NCI-H2081 treated with DMSO at 0.1 percent for 48 hours (cell line): ENCODE measurements around the gene COMMD1.
"Not testable (repeated sequence)": the region's sequence is repeated elsewhere in the genome, so short reads cannot be mapped to it uniquely, and the experiment has no call there.

Experiments used
- DNase-seq: peaks from one replicate; lab custom pipeline; 2025; lab: John Stamatoyannopoulos, UW

Gene COMMD1

DNA sequence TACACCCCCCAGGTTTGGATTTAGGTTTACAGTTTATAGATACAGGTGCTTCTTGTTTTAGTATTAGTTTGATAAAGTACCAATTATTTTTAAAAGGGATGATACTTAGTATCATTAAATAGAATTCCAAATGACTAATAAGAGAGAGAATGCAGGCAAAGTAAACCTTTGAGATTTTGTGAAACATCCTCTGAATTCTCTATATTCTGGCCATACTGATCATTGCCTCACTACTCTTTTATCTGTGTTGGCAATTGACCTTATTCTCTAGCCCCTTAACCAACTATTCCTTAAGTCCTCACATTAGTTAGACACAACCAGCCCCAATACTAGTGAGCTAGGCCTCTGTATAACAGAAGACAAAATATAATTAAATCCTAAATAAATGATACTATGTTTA is 125.4 kb downstream of the COMMD1 start:
- DNase-seq = no peak

DNA sequence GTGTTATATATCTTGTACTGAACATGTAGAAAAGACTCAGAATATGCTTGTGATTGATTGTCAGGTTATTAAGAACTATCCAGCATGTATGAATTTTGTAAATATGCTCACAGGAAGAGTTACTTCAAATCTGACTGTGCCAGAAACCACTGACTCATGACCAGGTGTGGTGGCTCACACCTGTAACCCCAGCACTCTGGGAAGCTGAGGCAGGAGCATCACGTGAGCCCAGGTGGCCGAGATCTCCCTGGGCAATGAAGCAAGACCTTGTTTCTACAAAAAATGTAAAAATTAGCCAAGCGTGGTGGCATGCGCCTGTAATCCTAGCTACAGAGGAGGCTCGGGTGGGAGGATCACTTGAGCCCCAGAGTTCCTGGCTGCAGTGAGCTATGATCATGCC is 126.6 kb downstream of the COMMD1 start:
- DNase-seq = no peak

DNA sequence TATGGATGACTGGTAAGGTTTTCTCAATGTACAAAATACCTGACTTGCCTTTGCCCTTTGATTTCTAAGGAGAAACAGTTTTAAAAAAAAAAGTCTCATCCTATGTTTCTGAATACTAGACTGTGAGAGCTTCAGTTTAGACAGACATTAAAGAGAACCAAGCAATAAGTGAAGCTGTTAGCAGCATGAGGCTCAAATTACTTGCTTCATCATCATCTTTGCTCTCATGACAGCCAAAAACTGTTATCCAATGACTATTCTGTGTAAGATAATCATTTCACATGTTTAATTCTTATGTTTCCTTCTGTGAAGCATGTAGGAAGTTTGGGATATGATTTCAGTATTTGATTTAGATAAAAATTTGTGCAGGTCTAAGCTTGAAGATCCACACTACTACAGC is 129.2 kb downstream of the COMMD1 start:
- DNase-seq = no peak

DNA sequence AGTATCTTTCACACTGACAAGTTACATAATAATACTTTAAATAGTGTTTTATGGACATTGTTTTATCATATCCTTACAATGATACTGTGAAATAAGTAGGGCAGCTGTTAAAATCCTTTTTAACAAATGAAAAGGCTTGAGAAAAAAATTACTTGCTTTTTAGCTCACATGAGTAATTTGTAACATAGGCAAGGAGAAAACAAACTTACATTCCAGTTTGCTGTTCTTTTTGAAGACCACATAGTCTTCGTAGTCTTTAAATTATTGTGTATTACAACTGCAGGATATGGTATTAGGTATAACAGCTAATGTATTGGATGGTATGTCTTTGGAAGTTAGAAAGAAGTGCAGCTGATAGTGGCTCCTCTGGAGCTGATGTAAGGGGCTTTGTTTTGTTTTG is 130.8 kb downstream of the COMMD1 start:
- DNase-seq = no peak

DNA sequence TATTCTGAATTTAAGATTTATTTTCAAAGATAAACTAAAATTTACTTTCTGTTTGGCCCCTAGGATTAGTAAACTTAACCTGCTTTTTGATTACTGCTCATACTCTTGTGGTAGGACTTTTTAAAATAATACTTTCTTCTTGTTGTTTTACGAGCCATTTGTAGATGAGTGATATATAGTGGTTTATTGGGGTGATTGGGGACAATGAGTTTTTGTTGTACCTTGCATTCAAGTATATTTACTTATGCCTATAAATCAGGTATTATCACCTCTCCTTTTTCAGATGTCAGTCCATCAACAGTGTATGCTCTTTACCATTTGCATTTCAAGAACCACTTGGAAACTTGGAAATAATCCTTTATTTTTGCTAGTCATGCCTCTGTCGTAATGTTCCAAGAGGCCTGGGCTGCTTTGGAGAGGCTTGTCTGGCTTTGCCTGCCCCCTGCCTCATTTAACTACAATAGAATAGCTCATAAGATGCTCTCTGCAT is 131.3 kb downstream of the COMMD1 start:
- no peak for DNase-seq

DNA sequence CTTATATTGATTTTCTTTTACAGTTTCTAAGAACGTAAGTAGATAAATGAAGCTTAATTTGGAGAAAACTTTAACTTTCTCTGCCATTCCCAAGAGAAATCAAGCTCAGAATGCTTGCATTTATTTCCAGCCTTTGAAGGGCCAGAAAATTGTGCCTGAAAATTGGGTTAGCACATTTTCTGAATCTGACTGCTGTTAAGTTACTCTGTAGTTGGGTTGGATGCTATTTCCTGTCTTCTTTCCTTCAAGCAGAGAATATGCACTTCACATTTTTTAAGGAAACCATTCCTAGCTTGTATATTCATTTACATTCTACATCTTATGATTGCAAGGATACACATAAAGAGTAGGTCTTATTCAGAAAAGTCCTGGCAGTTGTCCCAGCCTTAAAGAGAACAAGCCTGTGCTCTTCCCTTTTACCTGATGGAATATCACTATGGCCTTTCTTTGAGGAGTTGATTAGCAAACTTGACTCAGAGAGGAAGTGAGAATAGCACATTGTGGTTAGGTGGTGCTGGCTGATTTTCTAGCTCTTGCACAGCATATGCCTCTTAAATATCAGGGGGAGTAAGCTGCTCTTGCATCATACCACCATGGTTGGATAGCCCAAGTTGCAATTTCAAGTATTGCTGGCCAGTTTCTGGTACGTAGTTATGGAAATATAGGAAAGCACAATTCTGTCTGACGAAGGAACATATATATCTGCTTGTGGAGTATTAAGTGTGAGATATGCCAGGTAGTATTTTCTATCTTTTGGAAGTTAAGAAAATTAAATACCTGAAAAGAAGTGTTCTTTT is 133.7 kb downstream of the COMMD1 start:
- DNase-seq = no peak

DNA sequence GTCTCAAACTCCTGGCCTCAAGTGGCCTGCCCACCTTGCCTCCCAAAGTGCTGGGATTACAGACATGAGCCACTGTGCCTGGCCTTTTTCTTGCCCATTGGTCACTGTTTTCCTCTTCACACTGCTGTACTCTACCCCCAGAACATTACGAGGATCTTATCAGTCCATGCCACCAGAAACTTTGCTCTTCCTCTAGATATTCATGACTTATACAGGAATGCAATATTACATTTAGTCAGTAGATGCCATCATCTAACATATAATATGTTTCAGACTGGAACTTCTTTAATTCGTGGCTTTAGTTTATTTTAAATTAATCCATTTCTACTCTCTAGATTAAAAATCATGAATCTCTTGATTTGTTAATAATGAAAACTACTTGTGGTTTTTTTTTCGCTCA is 135.5 kb downstream of the COMMD1 start:
- DNase-seq = no peak

DNA sequence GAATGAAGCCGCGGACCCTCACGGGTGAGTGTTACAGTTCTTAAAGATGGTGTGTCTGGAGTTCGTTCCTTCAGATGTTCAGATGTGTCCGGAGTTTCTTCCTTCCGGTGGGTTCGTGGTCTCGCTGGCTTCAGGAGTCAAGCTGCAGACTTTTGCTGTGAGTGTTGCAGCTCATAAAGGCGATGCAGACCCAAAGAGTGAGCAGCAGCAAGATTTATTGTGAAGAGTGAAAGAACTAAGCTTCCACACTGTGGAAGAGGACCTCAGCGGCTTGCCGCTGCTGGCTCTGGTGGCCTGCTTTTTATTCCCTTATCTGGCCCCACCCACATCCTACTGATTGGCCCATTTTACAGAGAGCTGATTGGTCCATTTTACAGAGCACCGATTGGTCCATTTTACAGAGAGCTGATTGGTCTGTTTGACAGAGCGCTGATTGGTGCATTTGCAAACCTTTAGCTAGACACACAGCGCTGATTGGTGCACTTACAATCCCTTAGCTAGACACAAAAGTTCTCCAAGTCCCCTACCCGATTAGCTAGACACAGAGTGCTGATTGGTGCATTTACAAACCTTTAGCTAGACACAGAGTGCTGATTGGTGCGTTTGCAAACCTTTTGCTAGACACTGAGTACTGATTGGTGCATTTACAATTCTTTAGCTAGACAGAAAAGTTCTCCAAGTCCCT is 136.4 kb downstream of the COMMD1 start:
- not testable (repeated sequence) for DNase-seq

DNA sequence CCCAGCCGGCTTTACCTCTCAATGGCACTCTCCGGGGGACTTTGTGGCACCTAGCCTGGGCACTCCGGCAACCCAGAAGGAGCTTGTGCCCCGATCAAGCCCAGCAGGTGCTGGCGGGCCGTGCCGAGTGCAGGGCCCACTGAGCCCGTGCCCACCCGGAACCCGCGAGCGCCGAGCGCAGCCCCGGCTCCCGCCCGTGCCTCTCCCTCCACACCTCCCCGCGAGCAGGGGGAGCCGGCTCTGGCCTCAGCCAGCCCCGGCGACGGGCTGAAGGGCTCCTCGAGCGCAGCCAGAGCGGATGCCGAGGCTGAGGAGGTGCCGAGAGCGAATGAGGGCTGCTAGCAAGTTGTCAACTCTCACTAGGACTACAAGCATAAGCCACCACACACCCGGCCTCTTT is 136.9 kb downstream of the COMMD1 start:
- no peak for DNase-seq

DNA sequence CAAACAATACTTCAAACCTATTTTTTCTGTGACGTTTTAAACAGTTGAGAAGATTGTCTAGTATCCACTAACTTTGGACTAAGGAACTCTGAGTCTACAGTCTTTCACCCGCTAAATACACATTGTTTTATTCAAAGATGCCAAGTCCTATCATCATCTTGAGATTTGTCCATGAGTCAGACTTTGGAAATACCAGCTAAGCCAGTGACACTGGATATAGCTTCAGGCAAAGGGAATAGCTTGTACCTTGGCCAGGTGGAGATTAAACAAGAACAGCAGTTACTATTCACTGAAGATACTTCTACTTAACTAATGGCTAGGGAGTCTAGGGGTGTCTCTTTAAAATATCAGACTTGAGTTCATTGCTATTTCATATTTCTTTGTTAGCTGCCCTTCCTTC is 137.5 kb downstream of the COMMD1 start:
- no peak for DNase-seq

DNA sequence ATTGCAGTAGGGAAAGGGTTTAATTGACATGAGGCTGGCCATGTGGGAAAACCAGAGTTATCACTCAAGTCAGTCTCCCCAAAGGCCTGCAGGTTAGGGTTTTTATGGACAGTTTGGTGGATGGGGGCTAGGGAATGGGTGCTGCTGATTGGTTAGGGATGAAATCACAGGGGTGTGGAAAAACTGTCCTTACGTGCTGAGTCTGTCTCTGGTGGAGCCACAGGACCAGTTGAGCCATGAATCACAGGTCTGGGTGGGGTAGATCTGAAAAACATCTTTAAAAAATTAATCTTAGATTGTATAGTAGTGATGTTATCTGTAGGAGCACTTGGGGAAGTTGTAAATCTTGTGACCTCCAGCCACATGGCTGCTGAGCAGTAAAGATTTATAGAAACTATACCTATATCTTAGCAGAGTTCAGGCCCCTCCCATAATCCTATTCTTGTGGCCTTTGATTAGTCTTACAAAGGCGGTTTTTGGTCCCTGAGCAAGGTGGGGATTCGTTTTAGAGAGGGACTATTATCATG is 139.6 kb downstream of the COMMD1 start:
- DNase-seq = no peak

DNA sequence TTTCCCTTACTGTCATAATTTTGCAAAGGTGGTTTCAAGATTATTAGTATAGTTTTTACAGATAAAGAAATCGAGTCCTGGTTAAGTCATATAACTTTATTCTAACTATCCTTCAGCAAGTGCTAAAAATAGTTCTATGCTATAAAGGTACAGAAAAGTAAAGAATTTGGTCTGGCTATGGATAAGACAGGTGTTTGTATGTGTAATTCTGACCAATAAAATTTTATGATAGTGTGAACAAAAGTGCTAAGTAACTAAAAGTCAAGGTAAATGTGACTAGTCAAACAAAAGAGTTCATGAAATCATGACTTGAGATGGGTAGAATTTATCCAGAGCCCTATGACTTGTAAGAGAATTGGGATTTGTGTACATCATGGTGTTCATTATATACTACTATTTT is 140.7 kb downstream of the COMMD1 start:
- no peak for DNase-seq

DNA sequence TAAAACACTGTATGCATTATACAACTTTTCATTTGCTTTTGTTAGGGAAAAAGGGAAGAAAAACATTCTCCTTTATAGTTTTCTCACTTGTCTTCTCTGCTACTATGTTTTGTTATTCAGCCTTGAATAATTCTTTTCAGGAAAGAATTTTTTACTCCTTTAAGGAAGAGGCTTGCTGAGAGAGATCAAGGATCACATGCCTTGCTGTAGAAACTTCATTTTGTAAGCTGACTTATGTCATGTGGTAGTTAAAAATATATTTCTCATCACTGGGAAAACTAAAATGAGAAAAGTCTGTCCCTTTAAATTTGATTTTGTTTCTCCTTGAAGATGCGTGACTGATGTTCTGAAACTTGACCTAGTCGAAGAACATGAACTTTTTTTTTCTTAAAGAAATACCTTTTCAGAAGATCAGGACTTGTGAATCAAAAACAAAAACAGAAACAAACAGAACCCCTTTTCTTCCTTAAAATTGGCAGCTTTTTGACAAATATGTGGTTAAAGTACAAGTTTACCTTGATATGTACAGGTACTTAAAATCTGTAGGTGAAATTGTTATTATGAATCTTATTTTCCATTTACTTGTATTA is 145.1 kb downstream of the COMMD1 start:
- DNase-seq = no peak

DNA sequence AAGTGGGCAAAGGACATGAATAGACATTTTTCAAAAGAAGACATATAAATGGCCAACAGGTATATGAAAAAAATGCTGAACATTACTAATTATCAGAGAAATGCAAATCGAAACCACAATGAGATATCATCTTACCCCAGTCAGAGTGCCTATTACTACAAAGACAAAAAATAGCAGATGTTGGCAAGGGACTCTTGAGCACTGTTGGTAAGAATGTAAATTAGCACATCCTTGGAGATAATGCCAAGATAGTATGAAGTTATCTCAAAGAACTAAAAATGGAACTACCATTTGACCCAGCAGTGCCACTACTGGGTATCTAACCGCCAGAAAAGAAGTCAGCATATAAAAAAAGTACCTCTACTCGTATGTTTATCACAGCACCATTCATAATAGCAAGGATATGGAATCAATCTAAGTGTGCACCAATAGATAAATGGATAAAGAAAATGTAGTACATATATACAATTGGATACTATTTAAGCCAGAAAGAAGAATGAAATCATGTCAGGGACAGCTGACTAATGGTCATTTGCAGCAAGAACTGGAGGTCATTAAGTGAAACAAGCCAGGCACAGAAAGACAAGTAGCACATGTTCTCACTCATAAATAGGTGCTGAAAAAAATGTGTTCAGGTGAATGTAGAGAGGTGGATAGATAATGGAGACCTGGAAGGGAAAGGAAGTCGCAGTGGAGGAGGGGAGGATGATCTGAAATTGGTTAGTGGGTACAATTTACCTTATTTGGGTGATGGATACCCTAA is 148.7 kb downstream of the COMMD1 start:
- no peak for DNase-seq

DNA sequence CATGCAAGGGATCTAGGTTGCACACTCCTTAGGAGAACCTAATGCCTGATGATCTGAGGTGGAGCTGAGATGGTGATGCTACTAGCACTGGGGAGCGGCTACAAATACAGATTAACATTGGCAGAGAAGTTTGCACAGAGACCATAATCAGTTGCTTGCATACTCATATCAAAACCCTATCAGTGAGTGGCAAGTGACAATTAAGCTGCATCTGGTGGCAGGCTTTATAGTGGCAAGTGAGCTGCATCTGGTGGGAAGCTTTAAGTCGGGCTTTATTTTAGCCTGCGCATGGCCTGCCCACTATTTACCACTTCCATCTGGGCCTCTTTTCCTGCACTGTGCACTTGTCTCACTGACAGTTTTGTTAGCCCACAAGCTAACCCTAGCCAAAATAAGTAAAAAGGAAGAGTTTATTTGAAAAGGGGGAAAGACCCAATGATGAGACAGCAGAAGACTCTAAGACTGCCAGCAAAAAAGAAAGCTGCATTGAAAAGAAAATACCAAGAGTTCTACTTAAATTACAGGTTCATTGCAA is 149.5 kb downstream of the COMMD1 start:
- no peak for DNase-seq

DNA sequence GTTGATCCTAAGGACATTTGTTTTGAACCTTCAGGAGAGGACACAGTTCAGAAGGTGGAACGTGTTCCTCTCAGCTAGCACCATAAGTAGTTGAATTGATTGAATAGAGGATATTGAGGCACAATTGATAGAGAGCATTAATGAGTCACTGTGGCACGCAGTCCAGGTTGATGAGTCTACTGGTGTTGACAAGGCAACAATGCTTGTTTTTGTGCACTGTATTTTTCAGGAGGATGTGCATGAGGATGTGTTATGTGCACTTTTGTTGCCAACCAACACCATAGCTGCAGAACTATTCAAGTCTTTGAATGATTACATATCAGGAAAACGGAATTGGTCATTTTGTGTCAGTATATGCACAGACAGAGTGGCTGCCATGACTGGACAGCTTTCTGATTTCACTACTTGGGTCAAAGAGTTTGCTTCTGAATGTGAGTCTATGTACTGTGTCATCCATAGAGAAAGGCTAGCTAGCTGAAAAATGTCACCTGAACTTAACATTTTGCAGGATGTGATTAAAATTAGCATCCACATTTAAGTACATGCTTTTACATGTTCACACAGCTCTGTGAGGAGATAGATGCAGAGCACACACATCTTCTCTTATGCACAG is 150.4 kb downstream of the COMMD1 start:
- no peak for DNase-seq

DNA sequence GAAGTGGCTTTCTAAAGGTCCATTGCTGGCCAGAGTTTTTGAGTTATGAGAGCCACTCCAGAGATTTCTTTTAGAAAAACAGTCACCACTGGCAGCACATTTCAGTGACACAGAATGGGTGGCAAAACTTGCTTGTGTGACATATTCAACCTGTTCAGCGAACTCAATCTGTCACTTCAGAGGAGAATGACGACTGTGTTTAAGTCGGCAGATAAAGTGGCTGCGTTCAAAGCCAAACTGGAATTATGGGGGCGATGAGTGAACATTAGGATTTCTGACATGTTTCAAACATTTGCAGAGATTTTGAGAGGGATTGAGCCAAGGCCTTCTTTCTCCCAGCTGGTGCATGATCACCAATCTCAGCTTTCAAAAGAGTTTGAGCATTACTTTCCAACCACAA is 150.9 kb downstream of the COMMD1 start:
- DNase-seq = no peak

DNA sequence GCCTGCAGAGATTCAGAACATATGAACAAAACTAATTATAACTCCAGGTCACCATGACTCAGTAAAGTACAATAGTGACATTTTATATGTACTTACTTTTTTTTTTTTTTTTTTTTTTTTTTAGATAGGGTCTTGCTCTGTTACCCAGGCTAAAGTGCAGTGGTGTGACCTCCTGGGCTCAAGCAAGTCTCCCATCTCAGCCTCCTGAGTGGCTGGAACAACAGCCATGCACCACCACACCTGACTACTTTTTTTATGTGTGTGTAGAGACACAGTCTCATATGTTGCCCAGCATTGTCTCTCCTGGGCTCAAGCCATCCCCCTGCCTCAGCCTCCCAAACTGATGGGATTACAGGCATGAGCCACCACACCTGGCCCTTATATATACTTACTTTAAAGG is 159.8 kb downstream of the COMMD1 start:
- no peak for DNase-seq

DNA sequence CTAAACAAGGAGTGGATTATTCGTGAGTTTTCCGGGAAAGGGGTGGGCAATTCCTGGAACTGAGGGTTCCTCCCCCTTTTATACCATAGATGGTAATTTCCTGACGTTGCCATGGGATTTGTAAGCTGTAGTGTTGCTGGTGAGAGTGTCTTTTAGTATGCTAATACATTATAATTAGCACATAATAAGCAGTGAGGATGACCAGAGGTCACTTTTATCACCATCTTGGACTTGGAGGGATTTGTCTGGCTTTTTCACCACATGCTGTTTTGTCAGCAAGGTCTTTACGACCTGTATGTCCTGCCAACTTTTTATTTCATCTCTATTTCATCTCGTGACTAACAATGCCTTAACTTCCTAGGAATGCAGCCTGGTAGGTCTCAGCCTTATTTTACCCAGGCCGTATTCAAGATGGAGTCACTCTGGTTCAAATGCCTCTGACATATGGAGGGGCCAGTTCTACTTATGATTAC is 165.7 kb downstream of the COMMD1 start:
- no peak for DNase-seq

DNA sequence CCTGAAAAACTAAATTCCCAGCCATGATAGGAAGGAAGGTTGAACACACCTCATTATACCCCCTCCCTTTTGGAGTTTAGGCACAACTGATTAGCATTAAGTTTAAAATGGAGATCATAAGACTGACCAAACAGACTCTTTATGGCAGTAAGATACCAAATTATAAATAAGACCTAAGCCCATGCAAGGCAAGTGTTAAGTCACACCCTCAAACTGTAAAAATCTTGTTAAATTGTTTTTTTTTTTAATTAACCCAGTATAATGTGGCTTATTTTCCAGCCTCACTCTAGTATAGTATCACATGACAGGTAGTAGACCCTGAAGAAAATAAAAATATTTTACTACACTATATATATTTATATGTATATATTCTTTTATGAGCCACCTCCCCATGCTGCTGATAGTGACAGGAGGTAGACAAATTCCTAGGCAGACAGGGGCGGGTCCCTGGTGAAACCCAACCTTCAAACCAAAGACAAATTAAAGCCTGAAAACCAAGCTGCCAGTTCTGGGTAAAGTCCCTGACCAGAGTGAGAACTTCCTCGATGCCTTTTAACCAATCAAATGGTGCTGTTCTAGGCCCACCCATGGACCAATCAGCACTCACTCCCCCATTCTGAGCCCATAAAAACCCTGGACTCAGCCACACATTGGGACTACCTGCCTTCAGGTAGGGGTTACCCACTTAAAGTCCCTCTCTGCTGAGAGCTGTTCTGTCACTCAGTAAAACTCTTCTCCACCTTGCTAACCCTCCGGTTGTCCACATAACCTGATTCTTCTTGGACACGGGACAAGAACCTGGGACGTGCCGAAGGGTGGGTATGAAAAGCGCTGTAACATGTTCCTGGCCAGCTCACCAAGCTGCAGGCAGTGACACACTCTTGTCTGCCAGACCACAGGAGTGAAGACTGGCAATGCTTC is 166.5 kb downstream of the COMMD1 start:
- DNase-seq = no peak
